Thyroid gland (tissue), 4 donors: ENCODE results near the gene CHST13. TPM values are rescaled to one million over a fixed set of nuclear protein-coding genes. Genes with fewer than 3 reads are reported as not detected.
A peak's percentile ranks its signal among the peaks of the same experiment; 100 is the strongest.

ENCODE experiments used
- DNase-seq, 2 donors: peaks; one replicate each; pipeline ENCODE4 v3.0.0-alpha.2; 2019
- H3K27ac ChIP-seq, 3 donors: fragments of 200-600 bp; sonication (generic); 1 replicate in 2 of 3; 2 replicates in 1 of 3; pipeline ENCODE4 v1.5.1; 2016 to 2019; ENCODE audit warnings: mild to moderate bottlenecking in 1 of 3, moderate library complexity in 1 of 3
- H3K27me3 ChIP-seq: fragments of 200-600 bp; sonication (generic); one replicate; pipeline ENCODE4 v1.5.1; 2019
- H3K36me3 ChIP-seq, 2 donors: fragments of 200-600 bp; sonication (generic); one replicate each; pipeline ENCODE4 v1.5.1; 2016 to 2019
- H3K4me1 ChIP-seq, 2 donors: fragments of 200-600 bp; sonication (generic); one replicate each; pipeline ENCODE4 v1.5.1; 2017 to 2019
- H3K4me3 ChIP-seq, 3 donors: fragments of 200-600 bp; sonication (generic); replicated peaks in 1 of 3; 1 replicate in 2 of 3; 2 replicates in 1 of 3; pipeline ENCODE4 v1.5.1; 2016; ENCODE audit warnings: mild to moderate bottlenecking in 1 of 3
- H3K9me3 ChIP-seq: fragments of 200-600 bp; sonication (generic); one replicate; pipeline ENCODE4 v1.5.1; 2017
- POLR2A ChIP-seq, 2 donors: fragments of 450-650 bp; IDR thresholded peaks; one replicate each; pipeline ENCODE4 v1.6.1; 2017; ENCODE audit warnings: antibody characterized with exemption in 2 of 2, mild to moderate bottlenecking in 2 of 2, moderate library complexity in 1 of 2
- WGBS, 2 donors: methylation state at CpG; one replicate each; pipeline ENCODE4 v1.1.5; 2017; 5-methylcytosine and 5-hydroxymethylcytosine counted together
- intact Hi-C: fragments of 100-400 bp; cut with DNase I; formaldehyde crosslinking; loops from one replicate; pipeline ENCODE4 v1.15.1; 2023
- total RNA-seq, 4 donors: library from RNA; depleted of rRNA; stranded (reverse); fragments of >200 nt; gene quantifications; one replicate each; pipeline ENCODE4 v1.2.3, GENCODE V29; 2016
- TF ChIP-seq, protein P1 (sequence below), 6 experiments: fragments of 200-600 bp in 3 of 6; fragments of 450-650 bp in 3 of 6; sonication (generic) in 3 of 6; IDR thresholded peaks; one replicate each; pipeline ENCODE4 v1.5.1; 2016 to 2019; ENCODE audit warnings: antibody characterized with exemption in 6 of 6, mild to moderate bottlenecking in 2 of 6, inconsistent platforms in 1 of 6, moderate library complexity in 1 of 6

The CHST13 gene
- total RNA-seq, 4 donors from 2014 or later, result 0.13 to 0.56 TPM; not detected in 2

DNA sequence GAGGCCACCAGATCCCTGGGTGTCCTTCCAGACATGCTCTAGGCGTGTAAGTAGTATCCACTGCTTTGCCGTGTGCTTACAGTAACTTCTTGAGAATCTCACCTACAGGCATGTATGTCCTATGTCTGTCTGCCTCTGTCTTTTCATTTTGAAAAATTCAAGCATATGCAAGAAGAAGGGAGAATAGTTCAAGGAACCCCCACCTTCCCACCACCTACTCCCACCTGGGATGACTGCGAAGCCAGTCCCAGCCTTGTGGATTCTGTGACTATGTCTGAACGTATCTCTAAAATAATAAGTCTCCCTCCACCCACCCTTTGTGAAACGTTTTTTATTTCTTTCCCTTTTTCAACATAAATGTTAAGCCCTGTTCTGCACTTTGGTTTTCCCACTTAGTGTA is 15.0 kb downstream of the CHST13 start:
- no peaks in the 10 kb centered on the region for H3K36me3 ChIP-seq
- no peak overlapping the region for H3K4me3 ChIP-seq
- H3K9me3 ChIP-seq, result no peaks in the 10 kb centered on the region
- no peak for TF ChIP-seq POLR2A (IDR thresholded peaks at IDR 0.05)
- TF ChIP-seq, protein P1, sequence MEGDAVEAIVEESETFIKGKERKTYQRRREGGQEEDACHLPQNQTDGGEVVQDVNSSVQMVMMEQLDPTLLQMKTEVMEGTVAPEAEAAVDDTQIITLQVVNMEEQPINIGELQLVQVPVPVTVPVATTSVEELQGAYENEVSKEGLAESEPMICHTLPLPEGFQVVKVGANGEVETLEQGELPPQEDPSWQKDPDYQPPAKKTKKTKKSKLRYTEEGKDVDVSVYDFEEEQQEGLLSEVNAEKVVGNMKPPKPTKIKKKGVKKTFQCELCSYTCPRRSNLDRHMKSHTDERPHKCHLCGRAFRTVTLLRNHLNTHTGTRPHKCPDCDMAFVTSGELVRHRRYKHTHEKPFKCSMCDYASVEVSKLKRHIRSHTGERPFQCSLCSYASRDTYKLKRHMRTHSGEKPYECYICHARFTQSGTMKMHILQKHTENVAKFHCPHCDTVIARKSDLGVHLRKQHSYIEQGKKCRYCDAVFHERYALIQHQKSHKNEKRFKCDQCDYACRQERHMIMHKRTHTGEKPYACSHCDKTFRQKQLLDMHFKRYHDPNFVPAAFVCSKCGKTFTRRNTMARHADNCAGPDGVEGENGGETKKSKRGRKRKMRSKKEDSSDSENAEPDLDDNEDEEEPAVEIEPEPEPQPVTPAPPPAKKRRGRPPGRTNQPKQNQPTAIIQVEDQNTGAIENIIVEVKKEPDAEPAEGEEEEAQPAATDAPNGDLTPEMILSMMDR (IDR thresholded peaks at IDR 0.05), result no peak
- peaks cover 6% of the 10 kb centered on the region for H3K27me3 ChIP-seq
- intact Hi-C loops, result no loop called here
- H3K27ac ChIP-seq, result no peak overlapping the region
- 40 to 41% methylated on average over 5 of the region's 5 CpGs for WGBS, 2 donors
- no peak for DNase-seq
- H3K4me1 ChIP-seq, result no peaks in the 10 kb centered on the region

DNA sequence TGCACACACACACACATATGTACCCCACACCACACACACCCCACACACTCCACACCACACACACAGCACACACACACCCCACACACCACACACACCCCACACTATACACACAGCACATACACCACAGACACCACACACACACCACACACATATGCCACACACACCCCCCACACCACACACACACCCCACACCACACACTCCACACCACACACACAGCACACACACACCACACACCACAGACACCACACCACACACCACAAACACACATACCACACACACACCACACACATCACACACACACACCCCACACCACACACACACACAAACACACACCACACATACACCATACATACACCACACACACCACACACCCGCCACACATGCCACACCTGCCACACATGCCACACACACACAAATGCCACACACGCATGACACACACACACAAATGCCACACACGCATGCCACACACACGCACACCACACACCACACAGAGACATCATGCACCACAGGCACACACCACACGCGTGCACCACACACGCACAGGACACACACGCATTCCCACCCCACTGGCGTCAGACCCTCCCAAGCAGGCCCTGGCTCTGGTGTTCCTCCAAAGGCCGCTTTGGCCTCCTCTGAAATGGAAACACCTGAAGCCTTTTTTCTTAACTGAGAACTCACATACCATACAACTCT is 15.7 kb downstream of the CHST13 start:
- H3K9me3 ChIP-seq, result no peaks in the 10 kb centered on the region
- DNase-seq, result no peak
- H3K27ac ChIP-seq, result no peak overlapping the region
- no peaks in the 10 kb centered on the region for H3K36me3 ChIP-seq
- H3K4me1 ChIP-seq, result no peaks in the 10 kb centered on the region
- TF ChIP-seq POLR2A (IDR thresholded peaks at IDR 0.05), result no peak
- TF ChIP-seq, protein P1 (IDR thresholded peaks at IDR 0.05), result no peak
- 97 to 98% methylated on average over 10 of the region's 10 CpGs for WGBS, 2 donors
- intact Hi-C loops, result no loop called here
- H3K27me3 ChIP-seq, result peaks cover 6% of the 10 kb centered on the region
- H3K4me3 ChIP-seq, result no peak overlapping the region

DNA sequence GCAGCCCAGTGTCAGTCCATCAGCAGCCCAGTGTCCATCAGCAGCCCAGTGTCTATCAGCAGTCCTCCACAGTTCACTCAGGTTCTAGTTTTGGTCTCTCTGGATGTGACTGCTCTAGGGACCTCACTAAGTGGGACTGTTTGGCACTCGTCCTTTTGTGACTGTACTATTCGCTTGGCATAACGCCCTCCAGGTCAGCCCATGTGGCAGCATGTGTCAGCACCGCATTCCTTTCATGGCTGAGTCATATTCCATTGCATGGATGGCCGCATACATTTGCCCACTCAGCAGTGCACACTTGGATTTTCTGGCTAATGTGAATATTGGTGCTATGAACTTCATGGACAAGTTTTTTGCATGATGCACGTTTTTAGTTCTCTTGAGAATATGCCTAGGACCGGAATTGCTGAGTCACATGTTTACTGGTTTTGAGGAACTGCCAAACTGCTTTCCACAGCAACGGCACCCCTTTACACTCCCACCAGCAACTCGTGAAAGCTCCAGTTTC is 16.4 kb downstream of the CHST13 start:
- WGBS, 2 donors, result 31 to 40% methylated on average over 9 of the region's 9 CpGs
- H3K36me3 ChIP-seq, result no peaks in the 10 kb centered on the region
- intact Hi-C loops, result no loop called here
- no peaks in the 10 kb centered on the region for H3K9me3 ChIP-seq
- H3K4me1 ChIP-seq, result no peaks in the 10 kb centered on the region
- no peak overlapping the region for H3K27ac ChIP-seq
- no peak for TF ChIP-seq POLR2A (IDR thresholded peaks at IDR 0.05)
- TF ChIP-seq, protein P1 (IDR thresholded peaks at IDR 0.05), result no peak
- DNase-seq, result peak; percentile 44 to 58
- H3K27me3 ChIP-seq, result peaks cover 6% of the 10 kb centered on the region
- H3K4me3 ChIP-seq, result no peak overlapping the region

DNA sequence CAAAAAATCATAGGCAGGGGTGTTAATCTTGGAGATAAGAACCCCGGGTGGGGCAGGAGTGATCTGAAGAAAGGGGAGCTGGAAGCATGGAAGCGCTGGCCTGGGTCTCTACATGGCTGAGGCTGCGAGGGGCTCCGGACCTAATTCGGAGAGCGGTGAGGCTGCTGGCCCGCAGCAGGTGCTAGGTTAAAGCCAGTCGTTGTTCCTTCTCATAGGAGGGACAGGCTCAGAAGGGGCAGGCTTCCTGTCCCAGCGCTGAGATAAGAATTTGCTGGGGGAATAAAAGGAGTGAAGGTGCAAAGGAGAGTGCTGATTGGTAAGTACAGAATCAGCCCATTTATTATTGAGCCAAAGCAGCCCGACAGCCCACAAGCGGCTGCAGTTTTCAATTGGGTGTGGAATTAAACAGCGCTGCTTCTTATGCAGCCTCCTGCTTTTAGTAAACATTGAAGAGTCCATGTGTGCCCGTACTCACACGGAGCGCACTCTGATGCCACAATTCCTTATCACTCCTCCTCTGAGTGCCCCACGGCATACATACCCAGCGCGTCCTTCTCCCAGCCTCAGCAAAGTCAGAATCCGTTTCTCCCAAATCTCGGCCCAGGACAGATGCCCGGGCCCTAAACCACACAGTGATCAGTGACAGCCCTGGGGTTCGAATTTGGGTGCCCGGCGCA is 17.1 kb downstream of the CHST13 start:
- H3K27me3 ChIP-seq, result peaks cover 6% of the 10 kb centered on the region
- no peak overlapping the region for H3K27ac ChIP-seq
- H3K4me1 ChIP-seq, result no peaks in the 10 kb centered on the region
- no peaks in the 10 kb centered on the region for H3K36me3 ChIP-seq
- H3K9me3 ChIP-seq, result no peaks in the 10 kb centered on the region
- DNase-seq, result no peak
- H3K4me3 ChIP-seq, result no peak overlapping the region
- 73 to 77% methylated on average over 21 to 22 of the region's 24 CpGs for WGBS, 2 donors
- TF ChIP-seq, protein P1 (IDR thresholded peaks at IDR 0.05), result no peak
- no peak for TF ChIP-seq POLR2A (IDR thresholded peaks at IDR 0.05)
- intact Hi-C loops, result no loop called here
